ENCODE measurements around the gene ARHGEF19. TPM values are rescaled to one million over a fixed set of nuclear protein-coding genes. Genes with fewer than 3 reads are reported as not detected.

Gene ARHGEF19
- total RNA-seq, 4 donors from 2014 or later = 15.8 to 27.1 (median 20.6) TPM

- Histone ChIP-seq H3K36me3 (no peaks in the 10 kb centered on the region), H3K4me3 (no peak overlapping the region), H3K27me3 (no peaks in the 10 kb centered on the region), H3K4me1 (peaks cover 28 to 78% (median 31%) of the 10 kb centered on the region in 3 donors), H3K27ac (peak overlapping the region in 1 of 4 donors; percentile 30), H3K9me3 (no peaks in the 10 kb centered on the region)
- intact Hi-C loops (cut with DNase I) = loop anchor here (5.0 to 10.0 kb wide), 2 partner anchors 33 to 165 kb away; partner anchors contain the start of gene FAM131C
- DNase-seq = no peak
- WGBS, 2 donors = 83% methylated on average over 2 of the region's 2 CpGs; no CpG with 5 or more reads in 1 of the 2 donors
- no peak for TF ChIP-seq CTCF (IDR thresholded peaks at IDR 0.05)
- no peak for TF ChIP-seq POLR2A (IDR thresholded peaks at IDR 0.05)
Measured at GRCh38 chr1:16239972-16240491, 27.6 kb upstream of the ARHGEF19 start.

- intact Hi-C loops (cut with DNase I) = no loop called here
- no peak for TF ChIP-seq POLR2A (IDR thresholded peaks at IDR 0.05)
- TF ChIP-seq CTCF (IDR thresholded peaks at IDR 0.05) = no peak
- H3K36me3 ChIP-seq = peaks cover 0 to 14% (median 0%) of the 10 kb centered on the region in 3 donors
- H3K9me3 ChIP-seq = no peaks in the 10 kb centered on the region
- peaks cover 20 to 62% (median 23%) of the 10 kb centered on the region in 3 donors for H3K4me1 ChIP-seq
- peak overlapping the region; percentile 92 to 98 (median 96) for H3K27ac ChIP-seq
- H3K27me3 ChIP-seq = no peaks in the 10 kb centered on the region
- H3K4me3 ChIP-seq = peak overlapping the region; percentile 52 to 78 (median 71)
- DNase-seq = no peak
- 15 to 21% methylated on average over 6 of the region's 6 CpGs for WGBS, 2 donors
Measured at GRCh38 chr1:16237343-16237830, 24.9 kb upstream of the ARHGEF19 start.

GRCh38 chr1:16236511-16237342, 24.3 kb upstream of the ARHGEF19 start, which contains the start of gene CPLANE2:
Gene CPLANE2 (minus strand): TSS chr1:16237183. CDS start chr1:16236742, 441 bp downstream.
- peak; percentile 73 for DNase-seq
- Histone ChIP-seq H3K27me3 (no peaks in the 10 kb centered on the region), H3K4me1 (peaks cover 20 to 62% (median 23%) of the 10 kb centered on the region in 3 donors), H3K36me3 (peaks cover 0 to 20% (median 0%) of the 10 kb centered on the region in 3 donors), H3K9me3 (no peaks in the 10 kb centered on the region), H3K4me3 (peak within 1 kb of the TSS; percentile 52 to 78 (median 71)), H3K27ac (peak within 1 kb of the TSS; percentile 92 to 98 (median 96))
- intact Hi-C loops (cut with DNase I) = no loop called here
- WGBS, 2 donors = 1 to 6% methylated on average over 19 to 43 of the region's 57 CpGs
- TF ChIP-seq POLR2A (IDR thresholded peaks at IDR 0.05) (peak in 3 of 4 donors; percentile 65 to 81 (median 72)), CTCF (IDR thresholded peaks at IDR 0.05) (peak in 1 of 6 experiments; percentile 28)

- peaks cover 0 to 26% (median 0%) of the 10 kb centered on the region in 3 donors for H3K36me3 ChIP-seq
- intact Hi-C loops (cut with DNase I) = no loop called here
- WGBS, 2 donors = 49 to 54% methylated on average over 3 to 4 of the region's 6 CpGs
- peaks cover 20 to 57% (median 23%) of the 10 kb centered on the region in 3 donors for H3K4me1 ChIP-seq
- H3K27ac ChIP-seq = peak overlapping the region; percentile 92 to 98 (median 96)
- no peak for DNase-seq
- H3K9me3 ChIP-seq = no peaks in the 10 kb centered on the region
- TF ChIP-seq CTCF (IDR thresholded peaks at IDR 0.05) (peak in 3 of 6 experiments; percentile 48 to 64 (median 51)), POLR2A (IDR thresholded peaks at IDR 0.05) (peak in 3 of 4 donors; percentile 10 to 35 (median 32))
- peak overlapping the region in 3 of 4 donors; percentile 71 to 78 (median 71) for H3K4me3 ChIP-seq
- no peaks in the 10 kb centered on the region for H3K27me3 ChIP-seq
Measured at GRCh38 chr1:16235944-16236510, 23.6 kb upstream of the ARHGEF19 start.
